Right cardiac atrium (tissue), 5 donors: ENCODE data around the gene NLRP3. TPM values are rescaled to one million over a fixed set of nuclear protein-coding genes. Genes with fewer than 3 reads are reported as not detected.
A peak's percentile ranks its signal among the peaks of the same experiment; 100 is the strongest.
"Not testable (repeated sequence)": the region's sequence is repeated elsewhere in the genome, so short reads cannot be mapped to it uniquely, and the experiment has no call there.

Source experiments
- ATAC-seq, 2 donors: fragments of 200-7000 bp; cut with Tn5 transposase; one replicate each; pipeline versions ENCODE4 v1.8.0 to v1.9.1; 2020; ENCODE audit warnings: moderate library complexity in 2 of 2, mild to moderate bottlenecking in 1 of 2
- DNase-seq, 3 donors: peaks; one replicate each; pipeline ENCODE4 v3.0.0-alpha.2; 2020
- H3K27ac ChIP-seq: one replicate; pipeline ENCODE4 v1.5.1; 2013; ENCODE audit warnings: mild to moderate bottlenecking, low read length, control low read depth, moderate library complexity
- H3K27me3 ChIP-seq: one replicate; pipeline ENCODE4 v1.6.1; 2013; ENCODE audit not compliant: control insufficient read depth, insufficient read depth
- H3K4me1 ChIP-seq: one replicate; pipeline ENCODE4 v1.6.1; 2013; ENCODE audit warnings: low read length; ENCODE audit not compliant: control insufficient read depth, insufficient read depth
- H3K4me3 ChIP-seq: one replicate; pipeline ENCODE4 v1.5.1; 2013; ENCODE audit warnings: low read length, control low read depth
- H3K9me3 ChIP-seq: one replicate; pipeline ENCODE4 v1.6.1; 2013; ENCODE audit warnings: low read length; ENCODE audit not compliant: control insufficient read depth
- whole genome bisulfite sequencing: extraction: QIAGEN DNeasy Blood & Tissue Kit; methylation state at CpG from one replicate; pipeline ENCODE4 v1.1.7; 2013; 5-methylcytosine and 5-hydroxymethylcytosine counted together
- intact Hi-C, 4 donors: fragments of 100-400 bp; cut with DNase I; formaldehyde crosslinking; loops; one replicate each; pipeline versions ENCODE4 v1.11.0 to v1.14.0; 2022 to 2023
- long read RNA-seq, 4 donors: library from polyadenylated mRNA; unstranded; transcript quantifications; one replicate each; pipeline ENCODE4 v2.0.0, GENCODE V29; 2020 to 2021
- polyA plus RNA-seq: library from polyadenylated mRNA; stranded (reverse); fragments of 200-250 nt; gene quantifications from one replicate; pipeline ENCODE4 v1.2.3, GENCODE V29; 2013
- total RNA-seq, 4 donors: library from RNA; stranded (reverse); fragmentation: NEBNext Ultra II Directional; extraction: Animal tissue kit (Norgen Biotek cat#: 25700); gene quantifications; one replicate each; pipeline ENCODE4 v1.2.1, GENCODE V29; 2021
- donor health status: healthy with polysubstance abuse.
- donor health status: DM: no; HTN: yes; CAD: no.
- donor health status: DM: no; HTN: no; CAD: no.
- donor health status: DM: no; HTN: yes; CAD: no; lungs with severe emphysema.
- donor health status: DM: yes; HTN: yes; CAD: no.

NLRP3 gene
- total RNA-seq (1 to 10 TPM in 2 of 4 donors, under 1 TPM in 2; 0.63 to 1.1 (median 1.00) TPM), polyA plus RNA-seq (0.50 TPM)
- long read RNA-seq, donor 1, partial matches to known transcripts: 0 of 1 reads
- long read RNA-seq, donor 1, other reads (novel, unspliced or antisense): 1 of 1 reads
- long read RNA-seq, donor 2: 0 reads
- long read RNA-seq, donor 3, partial matches to known transcripts: 0 of 1 reads
- long read RNA-seq, donor 3, other reads (novel, unspliced or antisense): 1 of 1 reads
- long read RNA-seq, donor 4: 0 reads

DNA sequence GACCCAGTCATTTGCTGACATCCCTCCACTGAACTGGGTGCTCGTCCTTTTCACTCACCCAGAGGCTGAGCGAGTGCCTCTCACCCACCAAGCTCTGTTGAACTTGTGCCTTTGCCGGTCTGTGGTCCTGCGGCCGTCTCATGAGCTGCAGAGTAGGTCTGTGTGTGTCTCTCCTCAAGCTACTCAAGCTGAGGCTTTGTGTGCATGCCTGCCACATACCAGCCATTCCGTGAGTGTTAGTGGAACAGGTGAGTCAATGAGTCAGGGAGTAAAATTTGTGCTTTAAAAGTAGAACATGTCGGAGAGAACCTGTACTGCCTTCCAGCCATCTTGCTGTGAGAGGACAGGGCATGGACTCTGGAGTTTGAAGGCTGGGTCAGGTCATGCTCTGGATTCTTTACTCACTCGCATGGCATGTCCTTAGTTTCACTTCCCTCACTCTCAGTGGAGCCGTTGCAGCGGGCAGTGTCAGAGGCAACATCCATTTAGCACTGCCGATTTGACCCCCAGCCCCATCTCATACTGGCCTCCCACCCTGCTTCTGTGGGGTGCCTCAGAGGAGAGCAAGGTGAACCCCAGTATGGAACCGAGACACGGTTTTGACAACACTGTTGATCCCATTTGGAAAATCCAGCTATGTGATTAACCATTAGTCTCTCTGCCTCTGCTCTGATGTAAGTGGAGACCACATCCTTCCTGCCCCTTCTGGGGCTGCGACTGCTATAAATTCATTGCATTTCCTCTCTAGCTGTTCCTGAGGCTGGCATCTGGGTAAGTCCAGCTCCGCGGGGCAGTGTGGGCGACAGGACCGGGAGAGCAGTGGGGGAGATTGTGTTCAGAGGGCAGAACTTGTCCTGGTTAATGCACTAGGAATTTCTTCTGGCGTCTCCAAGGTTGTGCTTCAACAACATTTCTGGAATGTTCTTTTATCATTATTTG lies at the start of gene NLRP3:
Gene NLRP3, plus strand, starts transcription at position 751 of the 939 bp plus-strand sequence. CDS start 2,628 bp downstream, outside the sequence.
- no peak within 1 kb of the TSS for H3K4me3 ChIP-seq
- peak in 2 of 3 donors; percentile 54 to 66 for DNase-seq
- no peaks in the 10 kb centered on the region for H3K9me3 ChIP-seq
- no peak within 1 kb of the TSS for H3K27ac ChIP-seq
- intact Hi-C loops: no loop called here
- H3K4me1 ChIP-seq: no peaks in the 10 kb centered on the region
- ATAC-seq: peak; percentile 73 to 83
- no peaks in the 10 kb centered on the region for H3K27me3 ChIP-seq
- 64% methylated on average over 19 of the region's 19 CpGs for WGBS

DNA sequence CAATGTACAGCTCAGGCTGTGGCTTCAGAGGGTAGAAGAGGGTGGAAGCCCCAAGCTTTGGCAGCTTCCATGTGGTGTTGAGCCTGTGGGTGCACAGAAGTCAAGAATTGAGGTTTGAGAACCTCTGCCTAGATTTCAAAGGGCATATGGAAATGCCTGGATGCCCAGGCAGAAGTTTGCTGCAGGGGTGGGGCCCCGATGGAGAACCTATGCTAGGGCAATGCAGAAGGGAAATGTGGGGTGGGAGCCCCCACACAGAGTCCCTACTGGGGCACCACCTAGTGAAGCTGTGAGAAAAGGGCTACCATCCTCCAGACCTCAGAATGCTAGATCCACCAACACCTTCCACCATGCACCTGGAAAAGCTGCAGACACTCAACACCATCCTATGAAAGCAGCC lies 49.6 kb upstream of the NLRP3 start:
- H3K4me1 ChIP-seq, DNase-seq, H3K27ac ChIP-seq, H3K4me3 ChIP-seq, intact Hi-C loops, ATAC-seq, H3K9me3 ChIP-seq, H3K27me3 ChIP-seq: not testable (repeated sequence)
- WGBS: 94% methylated on average over 1 of the region's 1 CpG

DNA sequence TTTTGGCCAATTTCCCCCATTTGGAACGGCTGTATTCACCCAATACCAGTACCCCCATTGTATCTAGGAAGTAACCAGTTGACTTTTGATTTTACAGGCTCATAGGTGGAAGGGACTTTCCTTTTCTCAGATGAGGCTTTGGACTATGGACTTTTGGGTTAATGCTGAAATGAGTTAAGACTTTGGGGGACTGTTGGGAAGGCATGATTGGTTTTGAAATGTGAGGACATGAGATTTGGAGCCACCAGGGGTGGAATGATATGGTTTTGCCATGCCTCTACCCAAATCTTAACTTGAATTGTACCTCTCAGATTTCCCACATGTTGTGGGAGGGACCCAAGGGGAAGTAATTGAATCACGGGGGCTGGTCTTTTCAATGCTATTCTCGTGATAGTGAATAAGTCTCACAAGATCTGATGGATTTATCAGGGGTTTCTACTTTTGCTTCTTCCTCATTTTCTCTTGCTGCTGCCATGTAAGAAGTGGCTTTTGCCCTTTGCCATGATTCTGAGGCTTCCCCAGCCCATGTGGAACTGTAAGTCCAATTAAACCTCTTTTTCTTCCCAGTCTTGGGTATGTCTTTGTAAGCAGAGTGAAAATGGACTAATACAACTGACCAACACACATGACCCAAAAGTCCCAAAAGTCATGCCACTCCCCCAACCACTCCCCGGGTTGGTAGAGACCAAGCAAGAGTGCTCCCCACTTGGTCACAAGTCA lies 48.9 kb upstream of the NLRP3 start:
- peaks cover under 1% of the 10 kb centered on the region for H3K4me1 ChIP-seq
- WGBS: 75% methylated on average over 4 of the region's 4 CpGs
- DNase-seq: no peak
- no peaks in the 10 kb centered on the region for H3K9me3 ChIP-seq
- intact Hi-C loops: no loop called here
- ATAC-seq: no peak
- H3K27me3 ChIP-seq: no peaks in the 10 kb centered on the region
- H3K27ac ChIP-seq: no peak overlapping the region
- H3K4me3 ChIP-seq: no peak overlapping the region

DNA sequence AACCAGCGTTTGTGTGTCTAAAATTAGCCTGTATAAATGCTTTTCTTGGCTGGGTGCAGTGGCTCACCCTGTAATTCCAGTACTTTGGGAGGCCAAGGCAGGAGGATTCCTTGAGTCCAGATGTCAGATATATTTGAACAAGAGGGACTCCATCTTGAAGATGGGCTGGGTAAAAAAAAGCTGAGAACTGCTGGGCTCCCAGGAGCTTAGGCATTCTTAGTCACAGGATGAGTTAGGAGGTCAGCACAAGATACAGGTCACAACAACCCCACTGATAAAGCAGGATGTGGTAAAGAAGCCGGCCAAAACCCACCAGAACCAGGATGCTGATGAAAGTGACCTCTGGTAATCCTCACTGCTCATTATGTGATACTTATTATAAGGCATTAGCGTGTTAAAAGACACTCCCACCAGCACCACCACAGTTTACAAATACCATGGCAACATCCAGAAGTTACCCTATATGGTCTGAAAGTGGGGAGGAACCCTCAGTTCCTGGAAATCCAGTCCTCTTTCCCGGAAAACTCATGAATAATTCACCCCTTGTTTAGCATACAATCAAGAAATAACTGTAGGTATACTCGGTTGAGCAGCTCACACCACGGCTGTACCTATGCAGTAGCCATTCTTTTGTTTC lies 48.1 kb upstream of the NLRP3 start:
- H3K4me1 ChIP-seq: no peaks in the 10 kb centered on the region
- no peak for DNase-seq
- no peak overlapping the region for H3K4me3 ChIP-seq
- intact Hi-C loops: no loop called here
- no peaks in the 10 kb centered on the region for H3K27me3 ChIP-seq
- no peak for ATAC-seq
- WGBS: 48% methylated on average over 6 of the region's 6 CpGs
- no peak overlapping the region for H3K27ac ChIP-seq
- no peaks in the 10 kb centered on the region for H3K9me3 ChIP-seq

DNA sequence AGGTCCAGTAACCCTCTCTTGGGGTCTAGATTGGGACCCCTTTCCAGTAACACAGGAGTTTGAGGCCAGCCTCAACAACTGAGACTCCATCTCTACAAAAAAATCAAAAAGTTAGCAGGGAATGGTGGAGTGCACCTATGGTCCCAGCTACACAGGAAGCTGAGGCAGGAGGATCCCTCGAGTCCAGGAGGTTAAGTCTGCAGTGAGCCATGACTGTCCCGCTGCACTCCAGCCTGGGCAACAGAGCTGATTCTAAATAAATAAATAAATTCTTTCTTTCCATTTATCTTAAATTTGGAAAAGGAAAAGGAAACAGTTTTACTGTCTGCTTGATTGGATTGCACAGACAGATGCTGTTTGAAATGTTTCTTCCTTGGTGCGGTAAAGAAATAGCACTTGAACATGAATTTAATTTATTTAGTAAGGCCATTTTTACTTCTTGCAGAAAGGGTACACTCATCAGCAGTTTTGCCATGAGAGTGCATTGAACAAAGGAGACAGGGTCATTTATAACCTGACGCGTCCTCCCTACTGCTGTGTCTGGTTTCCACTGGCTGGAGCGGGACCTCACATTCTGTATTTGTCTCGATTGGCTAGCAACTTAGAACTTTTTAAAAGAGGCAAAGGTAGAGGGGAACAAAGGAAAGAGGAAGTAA lies 47.4 kb upstream of the NLRP3 start:
- intact Hi-C loops: no loop called here
- H3K27me3 ChIP-seq: no peaks in the 10 kb centered on the region
- no peak for DNase-seq
- no peak overlapping the region for H3K27ac ChIP-seq
- H3K9me3 ChIP-seq: no peaks in the 10 kb centered on the region
- no peak overlapping the region for H3K4me3 ChIP-seq
- ATAC-seq: no peak
- no peaks in the 10 kb centered on the region for H3K4me1 ChIP-seq
- WGBS: 69% methylated on average over 7 of the region's 7 CpGs

DNA sequence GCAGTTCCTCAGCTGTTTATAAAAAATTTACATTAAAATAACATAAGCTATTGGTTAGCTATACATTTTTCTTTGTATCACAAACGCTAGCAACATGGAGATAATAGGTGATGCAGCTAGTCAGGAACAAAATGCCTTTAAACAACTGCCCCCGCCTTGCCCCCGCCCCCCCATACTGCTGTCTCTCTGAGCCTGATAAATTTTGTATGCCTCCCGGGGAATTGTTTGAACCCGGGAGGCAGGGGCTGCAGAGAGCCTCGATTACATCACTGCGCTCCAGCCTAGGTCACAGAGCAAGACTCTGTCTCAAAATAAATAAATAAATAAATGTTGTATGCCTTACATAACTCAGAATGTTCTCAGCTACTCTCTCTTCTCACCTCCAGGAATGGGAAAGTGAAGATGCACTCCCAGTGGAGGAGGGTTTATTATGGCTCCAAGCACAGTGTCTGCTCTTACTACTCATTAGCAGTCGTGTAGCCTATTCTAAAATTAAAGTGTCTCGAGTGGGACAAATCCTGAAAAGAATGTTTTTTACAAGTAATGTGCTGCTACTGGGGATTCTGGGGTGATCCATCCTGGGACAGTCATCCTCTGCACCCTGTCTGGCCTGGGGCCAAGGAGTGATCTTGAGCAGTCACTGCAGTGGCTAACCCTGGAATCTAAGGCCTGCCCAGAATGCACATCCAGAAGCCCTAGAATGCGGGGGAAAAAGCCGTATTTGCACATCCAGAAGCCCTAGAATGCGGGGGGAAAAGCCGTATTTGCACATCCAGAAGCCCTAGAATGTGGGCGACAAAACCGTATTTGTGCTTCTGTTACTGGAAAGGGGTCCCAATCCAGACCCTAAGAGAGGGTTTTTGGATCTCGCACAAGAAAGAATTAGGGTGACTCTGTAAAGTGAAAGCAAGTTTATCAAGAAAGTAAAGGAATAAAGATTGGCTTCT lies 44.9 kb upstream of the NLRP3 start:
- DNase-seq (no peak), ATAC-seq (no peak)
- H3K4me1 ChIP-seq: no peaks in the 10 kb centered on the region
- no peaks in the 10 kb centered on the region for H3K9me3 ChIP-seq
- no peaks in the 10 kb centered on the region for H3K27me3 ChIP-seq
- WGBS: 73% methylated on average over 16 of the region's 16 CpGs
- intact Hi-C loops: loop anchor here in 1 of 4 donors (5.0 kb wide), 1 partner anchor 39 kb away; the partner anchor contains the start of gene ZNF496
- H3K27ac ChIP-seq: no peak overlapping the region
- no peak overlapping the region for H3K4me3 ChIP-seq

DNA sequence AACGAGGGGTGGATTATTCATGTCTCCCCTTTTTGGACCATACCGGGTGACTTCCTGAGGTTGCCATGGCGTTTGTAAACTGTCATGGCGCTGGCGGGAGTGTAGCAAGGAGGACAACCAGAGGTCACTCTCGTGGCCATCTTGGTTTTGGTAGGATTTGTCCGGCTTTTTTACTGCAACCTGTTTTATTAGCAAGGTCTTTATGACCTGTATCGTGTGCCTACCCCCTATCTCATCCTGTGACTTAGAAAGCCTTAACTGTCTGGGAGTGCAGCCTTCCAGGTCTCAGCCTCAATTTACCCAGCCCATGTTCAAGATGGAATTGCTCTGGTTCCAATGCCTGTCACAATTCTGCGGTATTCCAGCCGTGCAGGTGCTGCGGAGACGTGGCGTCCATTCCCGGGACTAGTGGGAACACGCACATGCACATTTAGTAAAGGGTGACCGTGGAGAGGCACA lies 44.1 kb upstream of the NLRP3 start:
- H3K27me3 ChIP-seq: no peaks in the 10 kb centered on the region
- H3K4me3 ChIP-seq: no peak overlapping the region
- intact Hi-C loops: loop anchor here in 1 of 4 donors (5.0 kb wide), 1 partner anchor 40 kb away; the partner anchor contains the start of gene ZNF496
- no peaks in the 10 kb centered on the region for H3K9me3 ChIP-seq
- 91% methylated on average over 16 of the region's 16 CpGs for WGBS
- no peaks in the 10 kb centered on the region for H3K4me1 ChIP-seq
- ATAC-seq (no peak), DNase-seq (no peak)
- H3K27ac ChIP-seq: no peak overlapping the region

DNA sequence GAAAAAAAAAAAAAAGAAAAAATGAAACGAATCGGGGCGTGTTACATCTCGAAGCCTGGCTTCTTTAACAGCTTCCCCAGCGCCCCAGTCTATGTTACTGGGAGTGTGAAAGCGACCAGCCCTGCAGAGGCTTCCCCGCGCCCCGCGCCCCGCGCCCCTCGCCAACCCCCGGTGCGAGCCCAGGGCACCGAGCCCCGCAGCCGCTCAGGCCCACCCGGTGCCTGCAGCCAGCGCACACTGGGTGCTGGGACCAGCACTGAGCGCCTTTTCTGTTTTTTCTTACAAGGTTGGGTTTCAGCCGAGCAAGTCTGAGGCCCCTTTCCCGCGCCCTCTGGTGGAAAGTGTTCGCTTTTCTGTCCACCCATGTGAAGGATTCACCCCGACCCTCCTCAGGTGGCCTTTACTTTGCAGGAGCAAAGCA lies 42.2 kb upstream of the NLRP3 start:
- Histone ChIP-seq H3K27me3 (no peaks in the 10 kb centered on the region), H3K4me1 (no peaks in the 10 kb centered on the region), H3K27ac (no peak overlapping the region), H3K9me3 (no peaks in the 10 kb centered on the region), H3K4me3 (peak overlapping the region; percentile 65)
- intact Hi-C loops: loop anchor here in 1 of 4 donors (5.0 kb wide), 1 partner anchor 41 kb away; the partner anchor contains the start of gene ZNF496
- WGBS: 12% methylated on average over 26 of the region's 26 CpGs
- peak; percentile 81 for ATAC-seq
- DNase-seq: peak; percentile 57 to 81 (median 80)

DNA sequence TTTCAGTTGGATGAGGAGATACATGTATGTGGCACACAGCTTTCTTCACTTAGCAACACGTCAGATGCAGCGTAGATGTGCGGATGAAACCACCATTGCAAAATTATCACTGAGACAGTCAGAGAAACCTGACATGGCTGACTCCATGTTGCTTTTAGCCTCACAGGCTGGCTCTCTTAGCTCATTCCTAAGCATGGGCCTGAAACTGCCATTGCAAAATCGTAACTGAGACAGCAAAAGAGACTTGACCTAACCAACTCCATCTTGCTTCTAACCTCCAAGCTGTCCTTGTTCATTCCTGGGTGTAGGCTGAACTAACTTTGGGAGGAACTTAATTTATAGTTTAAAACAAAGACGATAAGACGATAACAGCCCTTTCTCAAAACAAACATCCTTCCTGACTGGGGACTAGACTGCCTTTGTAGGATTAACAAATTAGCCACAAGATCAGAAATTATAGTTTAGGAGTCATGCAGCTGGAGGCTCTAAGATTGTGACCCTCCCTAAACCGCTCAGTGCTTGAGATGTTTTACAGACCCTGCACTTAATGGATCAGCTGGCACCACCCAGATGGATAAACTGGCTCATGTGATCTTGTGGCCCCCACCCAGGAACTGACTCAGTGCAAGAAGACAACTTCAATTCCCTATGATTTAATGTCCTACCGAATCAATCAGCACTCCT lies 41.2 kb upstream of the NLRP3 start:
- not testable (repeated sequence) for H3K27ac ChIP-seq, H3K4me1 ChIP-seq, H3K9me3 ChIP-seq, DNase-seq, H3K4me3 ChIP-seq, H3K27me3 ChIP-seq, ATAC-seq
- 87% methylated on average over 8 of the region's 8 CpGs for WGBS
- intact Hi-C loops: loop anchor here in 1 of 4 donors (5.0 kb wide), 1 partner anchor 42 kb away; the partner anchor contains the start of gene ZNF496
